PC-9 (cell line): ENCODE measurements around the gene CFI. TPM values are rescaled to one million over a fixed set of nuclear protein-coding genes. Genes with fewer than 3 reads are reported as not detected.

Source experiments
- BruUV-seq: library from RNA; stranded (reverse); fragments of 400-500 nt; replicated peaks from 2 replicates; lab custom pipeline; 2021; lab: Mats Ljungman, UMichigan
- CTCF ChIA-PET: fragments of 300-600 bp; sonication (Branson Sonifier 250); formaldehyde crosslinking; loops from one replicate; lab custom pipeline; 2022; ENCODE audit warnings: antibody characterized with exemption; lab: Charles Lee
- POLR2A ChIA-PET: fragments of 300-600 bp; sonication (Branson Sonifier 250); formaldehyde crosslinking; loops from one replicate; lab custom pipeline; 2022; ENCODE audit warnings: antibody characterized with exemption; ENCODE audit not compliant: unreplicated experiment; lab: Charles Lee
- DNase-seq, 2 experiments: peaks; one replicate each; pipeline versions ENCODE4 v3.0.0 to v3.0.0-alpha.2; 2015 to 2022; ENCODE audit warnings: mixed read lengths in 1 of 2
- H2AFZ ChIP-seq: fragments of 200-600 bp; sonication (generic); 2 replicates; pipeline ENCODE4 v1.8.1; 2017; ENCODE audit warnings: antibody characterized with exemption
- H3F3A ChIP-seq: fragments of 200-600 bp; sonication (generic); 2 replicates; pipeline ENCODE4 v1.8.1; 2017; ENCODE audit warnings: antibody characterized with exemption, mild to moderate bottlenecking, low read depth; ENCODE audit not compliant: insufficient read depth
- H3K27ac ChIP-seq: fragments of 200-600 bp; sonication (generic); 2 replicates; pipeline ENCODE4 v1.6.1; 2016; ENCODE audit warnings: mixed run types
- H3K27me3 ChIP-seq: fragments of 200-600 bp; sonication (generic); 2 replicates; pipeline ENCODE4 v1.6.1; 2016; ENCODE audit warnings: low read depth, mixed run types; ENCODE audit not compliant: insufficient read depth
- H3K36me3 ChIP-seq: fragments of 200-600 bp; sonication (generic); 2 replicates; pipeline ENCODE4 v1.6.1; 2016; ENCODE audit warnings: low read depth, mixed run types
- H3K4me1 ChIP-seq: fragments of 200-600 bp; sonication (generic); replicated peaks from 2 replicates; pipeline ENCODE4 v1.6.1; 2016; ENCODE audit warnings: mixed run types; ENCODE audit not compliant: insufficient read depth
- H3K4me2 ChIP-seq: fragments of 200-600 bp; sonication (generic); 2 replicates; pipeline ENCODE4 v1.6.1; 2017; ENCODE audit warnings: mixed run types
- H3K4me3 ChIP-seq: fragments of 200-600 bp; sonication (generic); 2 replicates; pipeline ENCODE4 v1.6.1; 2016; ENCODE audit warnings: mixed run types
- H3K79me2 ChIP-seq: fragments of 200-600 bp; sonication (generic); 2 replicates; pipeline ENCODE4 v1.6.1; 2017; ENCODE audit warnings: low read depth, mixed run types
- H3K9me2 ChIP-seq: fragments of 200-600 bp; sonication (generic); 2 replicates; pipeline ENCODE4 v1.8.1; 2017; ENCODE audit warnings: mild to moderate bottlenecking; ENCODE audit not compliant: insufficient read depth
- H3K9me3 ChIP-seq: fragments of 200-600 bp; sonication (generic); 2 replicates; pipeline ENCODE4 v1.8.1; 2016; ENCODE audit warnings: low read depth; ENCODE audit not compliant: insufficient read depth
- H4K20me1 ChIP-seq: fragments of 200-600 bp; sonication (generic); 2 replicates; pipeline ENCODE4 v1.8.1; 2017; ENCODE audit not compliant: insufficient read depth
- CTCF ChIP-seq: fragments of 200-600 bp; sonication (generic); conservative IDR thresholded peaks from 2 replicates; pipeline ENCODE4 v1.6.1; 2017; ENCODE audit warnings: mixed run types, antibody characterized with exemption, mild to moderate bottlenecking, moderate library complexity
- EZH2 ChIP-seq: fragments of 200-600 bp; sonication (generic); IDR thresholded peaks from 2 replicates; pipeline ENCODE4 v1.8.0; 2017; ENCODE audit warnings: antibody characterized with exemption, low read depth
- intact Hi-C: fragments of 100-400 bp; cut with micrococcal nuclease; formaldehyde crosslinking; loops from one replicate; pipeline ENCODE4 v1.10.0; 2022; ENCODE audit not compliant: unreplicated experiment
- total RNA-seq: library from RNA; stranded (reverse); gene quantifications from 2 replicates; pipeline ENCODE4 v1.2.3, GENCODE V29; 2021

Gene CFI
- total RNA-seq, 1 experiment from 2014 or later, result 2.2 TPM

- no peak overlapping the region for H2AFZ ChIP-seq
- no peak for TF ChIP-seq CTCF
- TF ChIP-seq EZH2, result no peak
- H3K79me2 ChIP-seq, result no peaks in the 10 kb centered on the region
- H4K20me1 ChIP-seq, result no peaks in the 10 kb centered on the region
- BruUV-seq, result no TSS peak
- H3K27ac ChIP-seq, result no peak overlapping the region
- no peaks in the 10 kb centered on the region for H3K36me3 ChIP-seq
- no peak for DNase-seq
- intact Hi-C loops, result no loop called here
- ChIA-PET CTCF (no interaction called here), POLR2A (no interaction called here)
- no peaks in the 10 kb centered on the region for H3K9me2 ChIP-seq
- no peak overlapping the region for H3K4me2 ChIP-seq
- no peaks in the 10 kb centered on the region for H3K9me3 ChIP-seq
- H3K27me3 ChIP-seq, result no peaks in the 10 kb centered on the region
- H3F3A ChIP-seq, result no peaks in the 10 kb centered on the region
- no peak overlapping the region for H3K4me3 ChIP-seq
- H3K4me1 ChIP-seq, result no peaks in the 10 kb centered on the region
Measured at GRCh38 chr4:109748114-109748513, 53.7 kb downstream of the CFI start.

GRCh38 chr4:109746728-109747127 lies 55.1 kb downstream of the CFI start:
- TF ChIP-seq EZH2 (no peak), CTCF (no peak)
- ChIA-PET POLR2A (no interaction called here), CTCF (no interaction called here)
- DNase-seq, result no peak
- intact Hi-C loops, result no loop called here
- no TSS peak for BruUV-seq
- Histone ChIP-seq H4K20me1 (no peaks in the 10 kb centered on the region), H3K27me3 (no peaks in the 10 kb centered on the region), H2AFZ (no peak overlapping the region), H3K27ac (no peak overlapping the region), H3K4me1 (no peaks in the 10 kb centered on the region), H3K79me2 (no peaks in the 10 kb centered on the region), H3F3A (no peaks in the 10 kb centered on the region), H3K4me3 (no peak overlapping the region), H3K4me2 (no peak overlapping the region), H3K36me3 (no peaks in the 10 kb centered on the region), H3K9me3 (no peaks in the 10 kb centered on the region), H3K9me2 (no peaks in the 10 kb centered on the region)

- no peak for DNase-seq
- no peak for TF ChIP-seq CTCF
- ChIA-PET CTCF (no interaction called here), POLR2A (no interaction called here)
- no TSS peak for BruUV-seq
- Histone ChIP-seq H3K9me2 (no peaks in the 10 kb centered on the region), H3K27ac (no peak overlapping the region), H3K4me3 (no peak overlapping the region), H3K4me2 (no peak overlapping the region), H2AFZ (no peak overlapping the region), H3F3A (no peaks in the 10 kb centered on the region), H3K27me3 (no peaks in the 10 kb centered on the region), H4K20me1 (no peaks in the 10 kb centered on the region), H3K9me3 (no peaks in the 10 kb centered on the region), H3K79me2 (no peaks in the 10 kb centered on the region), H3K4me1 (no peaks in the 10 kb centered on the region), H3K36me3 (no peaks in the 10 kb centered on the region)
- intact Hi-C loops, result no loop called here
Measured at GRCh38 chr4:109745830-109746229, 56.0 kb downstream of the CFI start.
